Measurements from ENCODE around the gene DISP1.

Gene DISP1

GRCh38 chr1:222823695-222824094 is 8.9 kb downstream of the DISP1 start:
- in situ Hi-C loops (cut with HindIII; ENCODE audit: low pct_ligation_motif_present, low sequenced_read_pairs): no loop called here
- Histone ChIP-seq H3K27ac (no peak overlapping the region), H3K27me3 (replicated peaks) (no peaks in the 10 kb centered on the region), H3K4me3 (ENCODE audit: low read depth, low read length) (no peak overlapping the region), H3K36me3 (replicated peaks) (no peaks in the 10 kb centered on the region)
- no peak for TF ChIP-seq CTCF (IDR thresholded peaks at IDR 0.05; ENCODE audit: low read depth, low read length, missing control alignments)
- DNase-seq: no peak

- DNase-seq: no peak
- H3K36me3 ChIP-seq (replicated peaks): no peaks in the 10 kb centered on the region
- H3K4me3 ChIP-seq (ENCODE audit: low read depth, low read length): no peak overlapping the region
- H3K27me3 ChIP-seq (replicated peaks): no peaks in the 10 kb centered on the region
- in situ Hi-C loops (cut with HindIII; ENCODE audit: low pct_ligation_motif_present, low sequenced_read_pairs): no loop called here
- no peak overlapping the region for H3K27ac ChIP-seq
- TF ChIP-seq CTCF (IDR thresholded peaks at IDR 0.05; ENCODE audit: low read depth, low read length, missing control alignments): no peak
These were observed 9.8 kb downstream of the DISP1 start for GRCh38 chr1:222824641-222825040.

GRCh38 chr1:222828939-222829338 is 14.1 kb downstream of the DISP1 start:
- Histone ChIP-seq H3K27ac (no peak overlapping the region), H3K27me3 (replicated peaks) (no peaks in the 10 kb centered on the region), H3K4me3 (ENCODE audit: low read depth, low read length) (no peak overlapping the region), H3K36me3 (replicated peaks) (no peaks in the 10 kb centered on the region)
- TF ChIP-seq CTCF (IDR thresholded peaks at IDR 0.05; ENCODE audit: low read depth, low read length, missing control alignments): peak; percentile 4
- DNase-seq: no peak
- in situ Hi-C loops (cut with HindIII; ENCODE audit: low pct_ligation_motif_present, low sequenced_read_pairs): no loop called here

GRCh38 chr1:222829868-222830267 is 15.0 kb downstream of the DISP1 start:
- TF ChIP-seq CTCF (IDR thresholded peaks at IDR 0.05; ENCODE audit: low read depth, low read length, missing control alignments): no peak
- DNase-seq: no peak
- Histone ChIP-seq H3K4me3 (ENCODE audit: low read depth, low read length) (no peak overlapping the region), H3K36me3 (replicated peaks) (no peaks in the 10 kb centered on the region), H3K27me3 (replicated peaks) (no peaks in the 10 kb centered on the region), H3K27ac (no peak overlapping the region)
- in situ Hi-C loops (cut with HindIII; ENCODE audit: low pct_ligation_motif_present, low sequenced_read_pairs): no loop called here

GRCh38 chr1:222833356-222833876 is 18.6 kb downstream of the DISP1 start:
- in situ Hi-C loops (cut with HindIII; ENCODE audit: low pct_ligation_motif_present, low sequenced_read_pairs): no loop called here
- no peak overlapping the region for H3K27ac ChIP-seq
- TF ChIP-seq CTCF (IDR thresholded peaks at IDR 0.05; ENCODE audit: low read depth, low read length, missing control alignments): no peak
- H3K36me3 ChIP-seq (replicated peaks): no peaks in the 10 kb centered on the region
- no peaks in the 10 kb centered on the region for H3K27me3 ChIP-seq (replicated peaks)
- DNase-seq: no peak
- H3K4me3 ChIP-seq (ENCODE audit: low read depth, low read length): no peak overlapping the region

All from brain microvascular endothelial cell (primary cell).